H1 (cell line): ENCODE data around the gene OR52W1. TPM values are rescaled to one million over a fixed set of nuclear protein-coding genes. Genes with fewer than 3 reads are reported as not detected.

ENCODE experiments used
- BACH1 ChIP-seq: IDR thresholded peaks from 2 replicates; pipeline ENCODE4 v1.6.1; 2012; ENCODE audit warnings: low read length, improper control_type of control experiment
- BCL11A ChIP-seq, 2 experiments: IDR thresholded peaks; one replicate each; pipeline ENCODE4 v1.6.1; 2011; ENCODE audit warnings: low read depth in 2 of 2, low read length in 2 of 2, mild to moderate bottlenecking in 2 of 2
- CHD2 ChIP-seq: IDR thresholded peaks from 2 replicates; pipeline ENCODE4 v1.6.1; 2012; ENCODE audit warnings: low read length, improper control_type of control experiment
- EZH2 ChIP-seq: fragments of 200-600 bp; sonication (generic); IDR thresholded peaks from 2 replicates; pipeline ENCODE4 v1.7.1; 2012; ENCODE audit warnings: low read depth, mild to moderate bottlenecking, moderate library complexity, low read length, inconsistent platforms; ENCODE audit not compliant: severe bottlenecking
- RXRA ChIP-seq: IDR thresholded peaks from 2 replicates; pipeline ENCODE4 v1.6.1; 2011; ENCODE audit warnings: low read depth, mild to moderate bottlenecking, low read length, moderate library complexity; ENCODE audit not compliant: insufficient read depth
- polyA plus RNA-seq, 7 experiments: library from polyadenylated mRNA; depleted of rRNA in 3 of 7; stranded (reverse) in 5 of 7; unstranded in 2 of 7; fragments of >200 nt in 5 of 7; fragments of 200-250 nt in 2 of 7; gene quantifications; 1 replicate in 5 of 7; 2 replicates in 1 of 7; 4 replicates in 1 of 7; pipeline versions ENCODE4 v1.2.1 to v1.2.3, GENCODE V29; 2011 to 2013; ENCODE audit warnings: missing spikeins in 2 of 7, mixed read lengths in 2 of 7
- total RNA-seq: library from RNA; stranded (reverse); fragmentation: NEBNext Ultra II Directional; extraction: Animal tissue kit (Norgen Biotek cat#: 25700); gene quantifications from 2 replicates; pipeline ENCODE4 v1.2.1, GENCODE V29; 2021

The OR52W1 gene
- total and polyA plus RNA-seq, 2 of the 8 experiments (the other 6 are each of a cell fraction or from before 2014, with no cell fraction given): not detected

- no peak for TF ChIP-seq CHD2
- TF ChIP-seq BCL11A (IDR thresholded peaks at IDR 0.05; ENCODE audit: low read depth in 2 of 2, low read length in 2 of 2): no peak
- no peak for TF ChIP-seq BACH1
- TF ChIP-seq EZH2: no peak
- TF ChIP-seq RXRA: no peak
Observed at GRCh38 chr11:6240139-6240538, 41.1 kb downstream of the OR52W1 start (continued).
